H1 (cell line): ENCODE results near the gene FGF18. TPM values are rescaled to one million over a fixed set of nuclear protein-coding genes. Genes with fewer than 3 reads are reported as not detected.

Source experiments
- CTCF ChIA-PET: fragments of 300-600 bp; sonication (Branson Sonifier 250); formaldehyde crosslinking; loops from one replicate; lab custom pipeline; 2021; ENCODE audit not compliant: partially characterized antibody; lab: Charles Lee
- POLR2A ChIA-PET: fragments of 300-600 bp; sonication (Branson Sonifier 250); formaldehyde crosslinking; loops from one replicate; lab custom pipeline; 2021; ENCODE audit warnings: inconsistent platforms; ENCODE audit not compliant: partially characterized antibody; lab: Charles Lee
- DNase-seq, 2 experiments: peaks; one replicate each; pipeline versions ENCODE4 v3.0.0 to v3.0.0-alpha.2; 2010 to 2022; ENCODE audit warnings: low spot score in 2 of 2, low read depth in 1 of 2, mixed read lengths in 1 of 2
- FAIRE-seq: peaks from 2 replicates; lab custom pipeline; 2011; peaks lifted over from hg19 to GRCh38; lab: Jason Lieb, UNC
- H2AFZ ChIP-seq: 2 replicates; pipeline ENCODE4 v1.8.1; 2012; ENCODE audit warnings: low read length, inconsistent platforms
- H2AK5ac ChIP-seq: 2 replicates; pipeline ENCODE4 v1.6.1; 2013; ENCODE audit warnings: low read depth, low read length
- H2BK120ac ChIP-seq: replicated peaks from 2 replicates; pipeline ENCODE3; 2013; ENCODE audit warnings: low read depth, low read length, inconsistent platforms
- H2BK12ac ChIP-seq: 2 replicates; pipeline ENCODE4 v1.6.1; 2013; ENCODE audit warnings: low read depth, low read length
- H2BK15ac ChIP-seq: 2 replicates; pipeline ENCODE4 v1.6.1; 2013; ENCODE audit warnings: low read length
- H2BK20ac ChIP-seq: 2 replicates; pipeline ENCODE4 v1.6.1; 2013; ENCODE audit warnings: low read length
- H2BK5ac ChIP-seq: 2 replicates; pipeline ENCODE4 v1.6.1; 2013; ENCODE audit warnings: low read depth, low read length
- H3K14ac ChIP-seq: 2 replicates; pipeline ENCODE4 v1.6.1; 2013; ENCODE audit warnings: inconsistent platforms; ENCODE audit not compliant: insufficient read length
- H3K18ac ChIP-seq: 2 replicates; pipeline ENCODE4 v1.6.1; 2013; ENCODE audit warnings: low read length; ENCODE audit errors: extremely low read depth
- H3K23ac ChIP-seq: 2 replicates; pipeline ENCODE4 v1.6.1; 2013; ENCODE audit warnings: inconsistent platforms; ENCODE audit not compliant: insufficient read length
- H3K23me2 ChIP-seq: 2 replicates; pipeline ENCODE4 v1.6.1; 2013; ENCODE audit warnings: low read depth, low read length
- H3K27ac ChIP-seq: 2 replicates; pipeline ENCODE4 v1.6.1; 2011; ENCODE audit warnings: low read depth, low read length, inconsistent platforms
- H3K27me3 ChIP-seq, 4 experiments: replicated peaks in 1 of 4; 1 replicate in 1 of 4; 2 replicates in 3 of 4; pipeline versions ENCODE4 v1.6.1 to v1.8.1; 2011 to 2013; ENCODE audit warnings: low read length in 3 of 4, mild to moderate bottlenecking in 3 of 4, inconsistent platforms in 2 of 4, mixed read lengths in 2 of 4, moderate library complexity in 1 of 4; ENCODE audit not compliant: control insufficient read depth in 3 of 4, insufficient read depth in 3 of 4; ENCODE audit errors: extremely low read depth in 1 of 4
- H3K36me3 ChIP-seq, 4 experiments: 2 replicates each; pipeline versions ENCODE4 v1.6.1 to v1.8.1; 2011 to 2013; ENCODE audit warnings: mild to moderate bottlenecking in 4 of 4, low read length in 3 of 4, moderate library complexity in 2 of 4, control low read depth in 1 of 4, inconsistent platforms in 1 of 4; ENCODE audit not compliant: insufficient read depth in 4 of 4, control insufficient read depth in 2 of 4
- H3K4ac ChIP-seq: replicated peaks from 2 replicates; pipeline ENCODE3; 2013; ENCODE audit warnings: low read length, low read depth, mixed read lengths, inconsistent platforms; ENCODE audit not compliant: insufficient read length
- H3K4me1 ChIP-seq, 4 experiments: replicated peaks in 1 of 4; 1 replicate in 1 of 4; 2 replicates in 3 of 4; pipeline versions ENCODE4 v1.6.1 to v1.8.1; 2011 to 2013; ENCODE audit warnings: low read length in 3 of 4, inconsistent platforms in 2 of 4, mixed read lengths in 1 of 4; ENCODE audit not compliant: insufficient read depth in 4 of 4, control insufficient read depth in 3 of 4
- H3K4me2 ChIP-seq, 2 experiments: 2 replicates each; pipeline versions ENCODE4 v1.6.1 to v1.8.1; 2011 to 2013; ENCODE audit warnings: low read depth in 2 of 2, low read length in 2 of 2, control low read depth in 1 of 2, inconsistent platforms in 1 of 2, mild to moderate bottlenecking in 1 of 2; ENCODE audit not compliant: insufficient read depth in 1 of 2
- H3K4me3 ChIP-seq, 4 experiments: fragments of 200-600, 300-600 bp in 1 of 4; sonication (generic), shearing (Covaris generic), sonication (Bioruptor Twin) in 1 of 4; 2 replicates each; pipeline versions ENCODE4 v1.5.1 to v1.8.1; 2011 to 2016; ENCODE audit warnings: low read length in 4 of 4, low read depth in 3 of 4, control low read depth in 2 of 4, inconsistent platforms in 2 of 4, mild to moderate bottlenecking in 2 of 4, mixed read lengths in 1 of 4, moderate library complexity in 1 of 4; ENCODE audit not compliant: insufficient read depth in 2 of 4; ENCODE audit errors: extremely low read depth in 1 of 4
- H3K56ac ChIP-seq: replicated peaks from 2 replicates; pipeline ENCODE3; 2013; ENCODE audit warnings: low read depth, mild to moderate bottlenecking, mixed read lengths, low read length, inconsistent platforms; ENCODE audit not compliant: insufficient read length
- H3K79me1 ChIP-seq: 2 replicates; pipeline ENCODE4 v1.6.1; 2013; ENCODE audit warnings: low read depth, low read length, control low read depth
- H3K79me2 ChIP-seq, 2 experiments: 2 replicates each; pipeline versions ENCODE4 v1.6.1 to v1.8.1; 2012 to 2013; ENCODE audit warnings: low read length in 2 of 2, mild to moderate bottlenecking in 2 of 2, inconsistent platforms in 1 of 2; ENCODE audit not compliant: insufficient read depth in 2 of 2, control insufficient read depth in 1 of 2
- H3K9ac ChIP-seq, 4 experiments: replicated peaks in 1 of 4; 1 replicate in 1 of 4; 2 replicates in 3 of 4; pipeline versions ENCODE4 v1.6.1 to v1.8.1; 2011 to 2013; ENCODE audit warnings: low read depth in 3 of 4, low read length in 3 of 4, control low read depth in 2 of 4, mild to moderate bottlenecking in 2 of 4, moderate library complexity in 2 of 4, inconsistent platforms in 1 of 4; ENCODE audit errors: extremely low read depth in 1 of 4
- H3K9me3 ChIP-seq, 2 experiments: 2 replicates each; pipeline versions ENCODE4 v1.6.1 to v1.8.1; 2012 to 2013; ENCODE audit warnings: mild to moderate bottlenecking in 2 of 2, moderate library complexity in 2 of 2, control low read depth in 1 of 2, inconsistent platforms in 1 of 2, low read depth in 1 of 2, low read length in 1 of 2, mixed read lengths in 1 of 2; ENCODE audit not compliant: insufficient read depth in 2 of 2
- H4K20me1 ChIP-seq, 2 experiments: replicated peaks in 1 of 2; 2 replicates each; pipeline versions ENCODE3 to v1.8.1; 2011 to 2013; ENCODE audit warnings: inconsistent platforms in 2 of 2, low read length in 2 of 2, mild to moderate bottlenecking in 1 of 2; ENCODE audit not compliant: insufficient read depth in 2 of 2, control insufficient read depth in 1 of 2
- H4K5ac ChIP-seq: 2 replicates; pipeline ENCODE4 v1.6.1; 2013; ENCODE audit warnings: low read length, low read depth, mixed read lengths, inconsistent platforms; ENCODE audit not compliant: insufficient read length
- H4K8ac ChIP-seq: 2 replicates; pipeline ENCODE4 v1.8.0; 2013; ENCODE audit warnings: mild to moderate bottlenecking, moderate library complexity, low read length, inconsistent platforms; ENCODE audit not compliant: insufficient read depth; ENCODE audit errors: extremely low read depth
- H4K91ac ChIP-seq: replicated peaks from 2 replicates; pipeline ENCODE3; 2013; ENCODE audit warnings: low read length, mixed read lengths, inconsistent platforms; ENCODE audit not compliant: insufficient read length
- BRCA1 ChIP-seq: IDR thresholded peaks from 2 replicates; pipeline ENCODE4 v1.6.1; 2012; ENCODE audit warnings: low read depth, low read length, improper control_type of control experiment
- CHD2 ChIP-seq: IDR thresholded peaks from 2 replicates; pipeline ENCODE4 v1.6.1; 2012; ENCODE audit warnings: low read length, improper control_type of control experiment
- CTBP2 ChIP-seq: IDR thresholded peaks from 2 replicates; pipeline ENCODE4 v1.7.0; 2011; ENCODE audit warnings: borderline replicate concordance, mild to moderate bottlenecking, moderate library complexity, mixed read lengths, low read length; ENCODE audit not compliant: insufficient read depth, insufficient read length
- FOSL1 ChIP-seq: IDR thresholded peaks from 2 replicates; pipeline ENCODE4 v1.6.1; 2011; ENCODE audit warnings: mild to moderate bottlenecking, low read depth, low read length, moderate library complexity; ENCODE audit not compliant: insufficient read depth
- HDAC2 ChIP-seq, 2 experiments: fragments of 300-600 bp in 1 of 2; sonication (generic) in 1 of 2; IDR thresholded peaks; 2 replicates each; pipeline ENCODE4 v1.6.1; 2011 to 2012; ENCODE audit warnings: low read depth in 2 of 2, low read length in 2 of 2, mild to moderate bottlenecking in 2 of 2, moderate library complexity in 2 of 2, borderline replicate concordance in 1 of 2, inconsistent platforms in 1 of 2
- HDAC6 ChIP-seq: IDR thresholded peaks from one replicate; pipeline ENCODE4 v1.7.1; 2012; ENCODE audit warnings: low read depth, mild to moderate bottlenecking, inconsistent platforms, low read length, moderate library complexity
- JUND ChIP-seq: IDR thresholded peaks from 2 replicates; pipeline ENCODE4 v1.6.1; 2011; ENCODE audit warnings: mild to moderate bottlenecking, improper control_type of control experiment, low read length
- KDM1A ChIP-seq: fragments of 200-600, 300-600 bp; sonication (generic); IDR thresholded peaks from 2 replicates; pipeline ENCODE4 v1.7.1; 2016; ENCODE audit warnings: mild to moderate bottlenecking, low read length, borderline replicate concordance
- NANOG ChIP-seq: IDR thresholded peaks from 2 replicates; pipeline ENCODE4 v1.6.1; 2011; ENCODE audit warnings: low read length, low read depth, mild to moderate bottlenecking, inconsistent platforms; ENCODE audit not compliant: insufficient read depth, poor library complexity, severe bottlenecking
- POLR2A ChIP-seq, 2 experiments: IDR thresholded peaks; 1 replicate in 1 of 2; 2 replicates in 1 of 2; pipeline ENCODE4 v1.6.1; 2011; ENCODE audit warnings: low read depth in 2 of 2, low read length in 2 of 2, mild to moderate bottlenecking in 2 of 2; ENCODE audit errors: control extremely low read depth in 1 of 2
- SP1 ChIP-seq: IDR thresholded peaks from 2 replicates; pipeline ENCODE4 v1.6.1; 2011; ENCODE audit warnings: low read depth, low read length
- TAF1 ChIP-seq: IDR thresholded peaks from 2 replicates; pipeline ENCODE4 v1.6.1; 2011; ENCODE audit warnings: mild to moderate bottlenecking, low read depth, low read length
- TBP ChIP-seq: IDR thresholded peaks from 2 replicates; pipeline ENCODE4 v1.6.1; 2011; ENCODE audit warnings: low read depth, low read length, improper control_type of control experiment
- polyA plus RNA-seq, 7 experiments: library from polyadenylated mRNA; depleted of rRNA in 3 of 7; stranded (reverse) in 5 of 7; unstranded in 2 of 7; fragments of >200 nt in 5 of 7; fragments of 200-250 nt in 2 of 7; gene quantifications; 1 replicate in 5 of 7; 2 replicates in 1 of 7; 4 replicates in 1 of 7; pipeline versions ENCODE4 v1.2.1 to v1.2.3, GENCODE V29; 2011 to 2013; ENCODE audit warnings: missing spikeins in 2 of 7, mixed read lengths in 2 of 7
- total RNA-seq: library from RNA; stranded (reverse); fragmentation: NEBNext Ultra II Directional; extraction: Animal tissue kit (Norgen Biotek cat#: 25700); gene quantifications from 2 replicates; pipeline ENCODE4 v1.2.1, GENCODE V29; 2021
- TF ChIP-seq, protein P1 (sequence below): IDR thresholded peaks from 2 replicates; pipeline ENCODE4 v1.6.1; 2012; ENCODE audit warnings: low read length, inconsistent platforms

Gene FGF18
- total and polyA plus RNA-seq, 2 of the 8 experiments (the other 6 are each of a cell fraction or from before 2014, with no cell fraction given): 0.54 to 1.3 TPM

- no peak overlapping the region for H3K27ac ChIP-seq
- no peak overlapping the region for H3K14ac ChIP-seq
- no peaks in the 10 kb centered on the region for H3K27me3 ChIP-seq
- H3K9ac ChIP-seq: no peak overlapping the region
- H2BK20ac ChIP-seq: no peak overlapping the region
- no peaks in the 10 kb centered on the region for H3K79me1 ChIP-seq
- H4K91ac ChIP-seq: no peak overlapping the region
- H2BK5ac ChIP-seq: no peak overlapping the region
- no peak overlapping the region for H3K23ac ChIP-seq
- no peak overlapping the region for H3K18ac ChIP-seq
- no peak overlapping the region for H2AFZ ChIP-seq
- ChIA-PET CTCF (interaction anchor here (1.0 to 1.4 kb wide), 2 partner anchors 9 to 11 kb away, joined by 3 to 7 read pairs; no protein-coding TSS in a partner anchor), POLR2A (no interaction called here)
- no peak overlapping the region for H3K4me2 ChIP-seq
- no peaks in the 10 kb centered on the region for H4K20me1 ChIP-seq
- no peak overlapping the region for H2BK15ac ChIP-seq
- H3K36me3 ChIP-seq: no peaks in the 10 kb centered on the region
- no peaks in the 10 kb centered on the region; a peak in 1 of 7 replicates for H3K4me1 ChIP-seq
- no peaks in the 10 kb centered on the region for H3K9me3 ChIP-seq
- H3K4ac ChIP-seq: no peak overlapping the region
- no peaks in the 10 kb centered on the region for H3K23me2 ChIP-seq
- no peaks in the 10 kb centered on the region for H3K79me2 ChIP-seq
- no peak overlapping the region for H2BK120ac ChIP-seq
- no peak for FAIRE-seq
- no peak overlapping the region for H2AK5ac ChIP-seq
- DNase-seq: no peak
- no peak overlapping the region for H4K8ac ChIP-seq
- no peak overlapping the region for H2BK12ac ChIP-seq
- H3K56ac ChIP-seq: no peak overlapping the region
- no peak overlapping the region for H4K5ac ChIP-seq
- H3K4me3 ChIP-seq: no peak overlapping the region
- TF ChIP-seq TAF1: no peak
- no peak for TF ChIP-seq HDAC2 (IDR thresholded peaks at IDR 0.05; ENCODE audit: borderline replicate concordance in 1 of 2, low read depth in 2 of 2, low read length in 2 of 2)
- no peak for TF ChIP-seq BRCA1
- no peak for TF ChIP-seq POLR2A (IDR thresholded peaks at IDR 0.05; ENCODE audit: control extremely low read depth in 1 of 2, low read depth in 2 of 2, low read length in 2 of 2)
- TF ChIP-seq HDAC6: no peak
- TF ChIP-seq SP1: no peak
- no peak for TF ChIP-seq CTBP2
- no peak for TF ChIP-seq FOSL1
- no peak for TF ChIP-seq NANOG
- no peak for TF ChIP-seq KDM1A
- TF ChIP-seq, protein P1, sequence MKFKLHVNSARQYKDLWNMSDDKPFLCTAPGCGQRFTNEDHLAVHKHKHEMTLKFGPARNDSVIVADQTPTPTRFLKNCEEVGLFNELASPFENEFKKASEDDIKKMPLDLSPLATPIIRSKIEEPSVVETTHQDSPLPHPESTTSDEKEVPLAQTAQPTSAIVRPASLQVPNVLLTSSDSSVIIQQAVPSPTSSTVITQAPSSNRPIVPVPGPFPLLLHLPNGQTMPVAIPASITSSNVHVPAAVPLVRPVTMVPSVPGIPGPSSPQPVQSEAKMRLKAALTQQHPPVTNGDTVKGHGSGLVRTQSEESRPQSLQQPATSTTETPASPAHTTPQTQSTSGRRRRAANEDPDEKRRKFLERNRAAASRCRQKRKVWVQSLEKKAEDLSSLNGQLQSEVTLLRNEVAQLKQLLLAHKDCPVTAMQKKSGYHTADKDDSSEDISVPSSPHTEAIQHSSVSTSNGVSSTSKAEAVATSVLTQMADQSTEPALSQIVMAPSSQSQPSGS: no peak
- TF ChIP-seq JUND: no peak
- TF ChIP-seq TBP: no peak
- no peak for TF ChIP-seq CHD2
These were observed 56.1 kb downstream of the FGF18 start for GRCh38 chr5:171475596-171475995.
